ENCODE data around the gene VPS35.
"Not testable (repeated sequence)": the region's sequence is repeated elsewhere in the genome, so short reads cannot be mapped to it uniquely, and the experiment has no call there.

Gene VPS35

DNA sequence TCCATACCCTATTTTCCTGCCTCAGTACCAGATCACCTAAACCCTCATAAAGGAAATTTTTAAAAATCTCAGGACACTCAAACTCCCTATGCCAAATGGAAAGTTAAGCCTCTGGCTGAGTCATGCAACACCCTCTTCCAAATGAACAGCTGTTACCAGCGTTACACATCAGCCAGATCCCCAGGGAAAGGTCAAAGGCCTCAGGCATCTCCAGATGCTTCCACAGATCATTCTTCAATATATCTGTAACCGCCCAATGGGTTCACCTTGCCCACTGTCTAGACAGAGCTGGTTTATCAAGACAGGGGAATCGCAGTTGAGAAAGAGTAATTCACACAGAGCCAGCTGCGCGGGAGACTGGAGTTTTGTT lies 38.7 kb downstream of the VPS35 start:
- DNase-seq: no peak

DNA sequence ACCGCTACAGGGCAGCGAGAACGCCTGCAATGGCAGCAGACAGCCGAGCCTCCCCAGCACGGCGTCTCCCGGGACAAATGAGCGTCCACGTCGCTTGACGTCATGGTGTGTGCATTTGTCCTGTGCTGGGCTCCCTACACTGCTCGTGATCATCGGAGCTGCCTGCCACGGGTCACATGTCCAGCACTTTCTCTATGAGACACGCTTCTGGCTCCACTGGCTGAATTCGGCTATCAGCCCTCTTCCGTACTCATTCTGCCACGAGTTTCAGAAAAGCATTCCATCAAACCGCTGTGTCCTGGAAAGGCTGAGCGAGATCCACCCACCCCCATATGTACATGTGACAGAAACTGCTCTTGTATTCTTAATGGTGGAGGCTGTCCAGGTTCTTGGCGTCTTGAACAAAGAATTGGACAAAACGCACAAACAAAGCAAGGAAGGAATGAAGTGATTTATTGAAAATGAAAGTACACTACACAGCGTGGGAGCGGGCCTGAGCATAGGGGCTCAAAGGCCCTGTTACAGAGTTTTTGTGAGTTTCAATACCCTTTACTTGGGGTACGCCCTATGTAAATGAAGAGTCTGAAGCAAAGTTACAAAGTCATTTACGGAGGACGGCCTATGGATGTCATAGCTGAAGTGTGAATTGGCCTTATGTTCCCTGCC lies 39.3 kb downstream of the VPS35 start:
- DNase-seq: no peak

DNA sequence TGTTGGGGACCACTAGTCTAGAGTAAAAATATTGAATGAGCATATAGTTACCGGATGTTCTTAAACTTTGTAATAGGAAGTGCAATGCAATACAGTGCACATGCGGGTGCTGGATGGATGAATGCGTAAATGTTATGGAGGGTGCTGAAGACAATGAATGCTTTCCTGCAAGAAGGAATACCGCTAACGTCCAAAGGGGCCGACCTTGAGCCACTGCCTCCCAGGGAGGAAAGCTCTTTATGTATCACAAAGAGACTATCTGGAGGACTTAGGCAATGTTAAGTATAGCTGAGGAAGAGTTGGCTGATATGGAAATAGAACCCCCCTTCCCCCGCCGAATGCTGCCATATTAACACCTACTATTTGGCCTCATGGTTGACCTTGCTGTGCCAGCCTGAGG lies 40.3 kb downstream of the VPS35 start:
- DNase-seq: no peak

GRCh38 chr16:46638947-46639925 lies 49.7 kb downstream of the VPS35 start:
- no peak for DNase-seq

- DNase-seq: no peak
Observed at GRCh38 chr16:46632778-46633733, 55.9 kb downstream of the VPS35 start.

DNA sequence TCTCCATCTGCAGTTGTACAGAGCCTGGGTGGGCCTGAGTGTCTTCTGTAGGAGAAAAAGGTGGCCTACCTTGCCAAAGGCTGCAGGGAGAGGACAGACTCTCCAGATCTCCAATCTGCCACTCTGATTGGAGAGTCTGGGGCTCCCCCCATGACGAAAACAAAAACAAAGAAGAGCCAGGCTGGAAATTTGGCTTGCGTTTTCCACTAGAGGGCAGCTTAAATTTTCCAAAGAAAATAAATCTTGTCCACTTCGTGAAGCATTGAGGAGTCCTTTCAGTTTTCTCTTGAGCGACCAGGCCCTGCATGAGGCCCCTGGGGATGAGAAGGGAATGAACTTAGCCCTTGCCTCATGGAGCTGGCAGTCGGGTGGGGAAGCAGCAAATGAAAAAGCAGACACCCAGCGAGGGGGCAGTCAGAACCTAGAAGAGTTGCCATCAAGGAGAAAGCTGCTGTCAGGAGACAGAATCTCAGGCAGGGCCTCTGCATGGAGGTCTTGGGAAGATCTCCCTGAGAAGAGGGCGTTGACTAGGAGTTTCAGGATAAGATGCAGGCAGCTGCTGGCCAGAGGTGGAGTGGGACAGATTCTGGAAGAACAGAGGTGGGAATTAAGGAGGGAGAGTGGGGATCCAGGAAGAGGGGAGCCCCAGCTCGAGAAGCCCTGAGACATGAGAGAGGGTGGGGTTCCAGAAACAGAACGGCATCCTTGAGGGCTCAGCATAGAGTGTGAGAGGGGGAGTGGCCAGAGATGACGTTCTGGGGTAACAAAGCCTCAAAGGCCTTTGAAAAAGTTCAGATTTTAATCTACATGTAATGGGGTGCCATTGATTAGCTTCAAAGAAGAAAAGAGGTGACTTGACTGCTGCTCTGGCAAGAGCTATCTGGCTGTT lies 59.4 kb downstream of the VPS35 start:
- DNase-seq: no peak

DNA sequence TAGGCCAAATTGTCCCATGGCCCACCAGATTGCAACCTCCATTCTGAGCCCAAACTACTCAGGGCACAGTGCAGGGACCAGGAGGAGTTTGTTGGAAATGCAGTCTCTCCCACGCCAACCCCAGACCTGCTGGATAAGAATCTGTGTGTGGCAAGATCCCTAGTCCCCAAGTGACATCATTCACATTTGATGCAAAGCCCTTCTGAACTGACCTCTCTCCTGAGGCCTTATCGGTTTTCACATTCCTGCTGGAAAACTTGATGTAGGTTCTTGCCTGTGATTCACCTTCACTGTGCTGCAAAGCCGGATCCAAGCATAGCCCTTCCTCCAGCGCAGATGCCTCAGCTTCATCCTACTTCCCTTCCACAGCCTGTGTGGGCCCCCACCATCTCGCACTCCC lies 61.2 kb downstream of the VPS35 start:
- DNase-seq: no peak

GRCh38 chr16:46626681-46627080 lies 62.3 kb downstream of the VPS35 start:
- DNase-seq: not testable (repeated sequence)

- not testable (repeated sequence) for DNase-seq
Observed at GRCh38 chr16:46624862-46625261, 64.1 kb downstream of the VPS35 start.

DNA sequence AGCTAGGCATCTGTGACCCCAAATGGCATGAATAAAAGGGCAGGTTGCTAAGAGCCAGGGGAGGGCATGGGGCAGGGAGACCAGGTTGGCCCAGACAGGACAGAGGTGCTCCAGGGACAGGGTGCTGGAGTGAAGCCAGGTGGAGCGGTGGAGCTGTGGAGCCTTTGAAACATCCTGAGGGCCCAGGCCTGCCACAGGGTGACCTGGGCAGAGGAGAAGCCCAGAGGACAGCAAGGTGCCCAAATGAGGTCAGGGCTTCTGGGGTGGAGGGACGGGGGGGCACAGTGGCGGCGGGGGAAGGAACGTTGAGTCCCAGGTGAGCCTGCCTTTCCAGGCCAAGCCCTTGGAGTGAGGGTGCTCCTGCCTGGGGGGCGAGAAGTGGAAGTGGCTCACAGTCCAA lies 65.3 kb downstream of the VPS35 start:
- DNase-seq: not testable (repeated sequence)

GRCh38 chr16:46623246-46623645 lies 65.7 kb downstream of the VPS35 start:
- not testable (repeated sequence) for DNase-seq

DNA sequence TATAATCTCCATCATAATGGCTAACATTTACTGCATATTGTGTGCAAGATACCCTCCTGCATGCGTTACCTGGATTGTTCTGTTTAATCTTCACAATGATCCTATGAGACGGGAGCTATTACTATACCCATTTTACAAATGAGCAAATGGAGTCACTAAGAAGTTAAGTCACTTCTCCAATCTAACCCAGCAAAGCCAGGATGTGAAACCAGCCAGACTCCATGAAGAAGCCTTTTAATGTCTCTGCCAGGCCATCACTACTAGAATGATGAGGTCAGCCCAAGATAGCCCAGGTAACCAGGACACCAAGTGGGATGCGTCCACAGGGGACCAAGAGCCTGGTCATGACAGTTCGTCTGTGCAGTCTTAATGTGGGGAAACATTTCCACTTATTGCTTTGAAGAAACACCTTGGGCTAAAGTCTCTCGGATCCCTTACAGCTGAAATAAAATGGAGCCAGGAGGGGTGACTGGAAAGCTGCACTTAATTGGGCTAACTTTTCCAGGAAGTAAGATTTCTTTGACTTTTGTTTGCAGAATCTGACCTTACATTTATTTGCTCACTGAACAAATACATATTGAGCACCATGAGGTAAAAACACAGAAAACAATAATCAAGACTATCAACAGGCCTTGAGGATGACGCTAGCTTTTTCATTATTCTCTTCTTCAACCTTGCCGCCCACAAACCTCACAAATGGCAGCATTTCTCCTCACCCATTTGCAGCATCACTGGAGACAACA lies 66.9 kb downstream of the VPS35 start:
- no peak for DNase-seq

- peak; percentile 73 for DNase-seq
Observed at GRCh38 chr16:46621006-46621933, 67.7 kb downstream of the VPS35 start, which contains the start of gene SHCBP1. Gene SHCBP1 (minus strand): TSS chr16:46621379. CDS start chr16:46621359, 20 bp downstream.

GRCh38 chr16:46620266-46621005 lies 68.5 kb downstream of the VPS35 start:
- DNase-seq: no peak

DNA sequence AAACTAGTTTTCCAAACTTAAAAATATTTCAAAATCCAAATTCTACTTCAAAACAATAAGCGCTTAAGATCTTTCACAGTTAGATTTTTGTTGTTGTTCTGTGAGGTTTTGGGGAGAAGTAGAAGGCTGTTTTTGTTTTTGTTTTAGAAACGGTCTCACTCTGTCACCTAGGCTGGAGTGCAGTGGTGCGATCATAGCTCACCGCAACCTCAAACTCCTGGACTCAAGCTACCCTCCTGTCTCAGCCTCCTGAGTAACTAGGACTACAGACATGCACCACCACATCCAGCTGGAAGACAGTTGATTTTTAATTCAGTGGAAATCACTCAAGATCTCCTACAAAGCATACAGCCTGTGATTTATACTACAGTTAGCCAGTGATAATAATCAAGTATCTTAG lies 70.5 kb downstream of the VPS35 start:
- DNase-seq: no peak

- DNase-seq: no peak
Observed at GRCh38 chr16:46614006-46614405, 75.0 kb downstream of the VPS35 start.

DNA sequence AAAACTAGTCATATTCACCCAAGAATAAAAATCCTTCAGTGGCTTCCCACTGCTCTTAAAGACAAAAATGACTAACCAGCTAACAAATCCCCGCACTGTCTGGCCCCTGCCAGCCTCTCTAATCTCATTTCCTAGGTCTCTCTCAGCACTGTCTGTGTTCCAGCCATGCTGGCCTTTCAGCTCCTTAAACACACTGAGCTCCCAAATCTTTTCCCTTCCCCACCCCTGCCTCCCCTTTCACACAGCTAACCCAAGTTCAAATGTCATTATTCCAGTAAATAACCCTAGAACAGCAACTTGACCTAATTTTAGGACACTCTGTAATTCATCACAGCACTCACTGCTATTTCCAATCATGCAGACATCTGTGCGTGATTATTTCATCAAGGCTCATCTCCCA lies 75.6 kb downstream of the VPS35 start:
- DNase-seq: no peak

DNA sequence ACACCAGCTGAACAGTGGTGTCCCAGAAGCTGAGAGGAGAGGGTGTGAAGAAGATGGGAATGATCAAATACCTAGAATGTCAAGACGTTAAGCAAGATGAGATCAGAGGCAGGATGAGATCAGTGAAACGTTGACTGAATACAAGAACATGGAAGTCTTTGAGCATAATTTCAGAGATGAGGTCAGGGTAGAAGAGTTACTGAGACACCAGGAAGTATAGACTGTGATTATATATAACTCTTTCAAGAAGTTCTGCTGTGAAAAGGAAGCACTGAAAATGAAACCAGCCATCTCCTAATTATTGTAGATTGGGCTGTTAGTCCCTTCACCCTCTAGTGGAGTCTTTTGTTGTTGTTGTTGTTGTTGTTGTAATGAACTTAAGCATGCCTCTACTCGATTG lies 76.9 kb downstream of the VPS35 start:
- DNase-seq: peak; percentile 26

GRCh38 chr16:46607529-46607928 lies 81.4 kb downstream of the VPS35 start:
- peak; percentile 65 for DNase-seq

Data from CD4-positive, alpha-beta T cell treated with Interleukin-17A for 1 hour (primary cell).